HCT116 (cell line): ENCODE measurements around the gene BBS4.
"Not testable (repeated sequence)": the region's sequence is repeated elsewhere in the genome, so short reads cannot be mapped to it uniquely, and the experiment has no call there.

Experiments used
- ELF1 ChIP-seq: IDR thresholded peaks from 2 replicates; pipeline ENCODE4 v1.6.1; 2012; ENCODE audit warnings: low read depth, borderline replicate concordance
- EZH2phosphoT487 ChIP-seq: fragments of 200-600 bp; IDR thresholded peaks from 2 replicates; pipeline ENCODE4 v1.6.1; 2018; ENCODE audit warnings: antibody characterized with exemption, borderline replicate concordance
- POLR2AphosphoS5 ChIP-seq: IDR thresholded peaks from 2 replicates; pipeline ENCODE4 v1.6.1; 2011; ENCODE audit warnings: mild to moderate bottlenecking, low read depth, low read length, moderate library complexity
- YY1 ChIP-seq: IDR thresholded peaks from 2 replicates; pipeline ENCODE4 v1.6.1; 2011; ENCODE audit warnings: low read length, low read depth, moderate library complexity, mild to moderate bottlenecking; ENCODE audit not compliant: insufficient replicate concordance; ENCODE audit errors: extremely low read depth
- TF ChIP-seq, protein P1 (sequence below): IDR thresholded peaks from 2 replicates; pipeline ENCODE4 v1.6.1; 2012; ENCODE audit warnings: low read depth
- TF ChIP-seq, protein P2 (sequence below), 3 experiments: fragments of 200-600 bp in 1 of 3; sonication (generic) in 1 of 3; IDR thresholded peaks in 2 of 3; conservative IDR thresholded peaks in 1 of 3; 2 replicates each; pipeline ENCODE4 v1.5.1; 2012 to 2017; ENCODE audit warnings: low read depth in 2 of 3, low read length in 2 of 3, antibody characterized with exemption in 1 of 3, borderline replicate concordance in 1 of 3, control low read depth in 1 of 3, mild to moderate bottlenecking in 1 of 3, mixed read lengths in 1 of 3, mixed run types in 1 of 3, moderate library complexity in 1 of 3; ENCODE audit not compliant: insufficient read depth in 1 of 3
- TF ChIP-seq, protein P3 (sequence below): IDR thresholded peaks from 2 replicates; pipeline ENCODE4 v1.6.1; 2012

DNA sequence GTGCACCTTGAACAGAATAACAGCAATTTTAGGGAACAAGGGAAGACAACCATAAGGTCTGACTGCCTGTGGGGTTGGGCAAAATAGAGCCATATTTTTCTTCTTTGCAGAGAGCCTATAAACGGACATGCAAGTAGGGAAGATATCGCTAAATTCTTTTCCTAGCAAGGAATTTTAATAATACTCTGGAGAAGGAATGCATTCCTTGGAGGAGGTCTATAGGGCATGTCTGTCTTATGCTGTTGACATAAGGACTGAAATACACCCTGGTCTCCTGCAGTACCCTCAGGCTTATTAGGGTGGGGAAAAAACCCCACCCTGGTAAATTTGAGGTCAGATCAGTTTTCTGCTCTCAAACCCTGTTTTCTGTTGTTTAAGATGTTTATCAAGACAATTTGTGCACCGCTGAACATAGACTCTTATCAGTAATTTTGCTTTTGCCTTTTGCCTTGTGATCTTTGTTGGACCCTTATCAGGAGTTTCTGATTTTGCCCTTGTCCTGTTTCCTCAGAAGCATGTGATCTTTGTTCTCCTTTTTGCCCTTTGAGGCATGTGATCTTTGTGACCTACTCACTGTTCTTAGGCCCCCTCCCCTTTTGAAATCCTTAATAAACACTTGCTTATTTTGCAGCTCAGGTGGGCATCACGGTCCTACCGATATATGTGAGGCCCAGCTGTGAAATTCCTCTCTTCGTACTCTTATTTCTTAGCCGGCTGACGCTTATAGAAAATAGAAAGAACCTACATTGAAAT, 22.7 kb downstream of the BBS4 start:
- TF ChIP-seq, protein P1, sequence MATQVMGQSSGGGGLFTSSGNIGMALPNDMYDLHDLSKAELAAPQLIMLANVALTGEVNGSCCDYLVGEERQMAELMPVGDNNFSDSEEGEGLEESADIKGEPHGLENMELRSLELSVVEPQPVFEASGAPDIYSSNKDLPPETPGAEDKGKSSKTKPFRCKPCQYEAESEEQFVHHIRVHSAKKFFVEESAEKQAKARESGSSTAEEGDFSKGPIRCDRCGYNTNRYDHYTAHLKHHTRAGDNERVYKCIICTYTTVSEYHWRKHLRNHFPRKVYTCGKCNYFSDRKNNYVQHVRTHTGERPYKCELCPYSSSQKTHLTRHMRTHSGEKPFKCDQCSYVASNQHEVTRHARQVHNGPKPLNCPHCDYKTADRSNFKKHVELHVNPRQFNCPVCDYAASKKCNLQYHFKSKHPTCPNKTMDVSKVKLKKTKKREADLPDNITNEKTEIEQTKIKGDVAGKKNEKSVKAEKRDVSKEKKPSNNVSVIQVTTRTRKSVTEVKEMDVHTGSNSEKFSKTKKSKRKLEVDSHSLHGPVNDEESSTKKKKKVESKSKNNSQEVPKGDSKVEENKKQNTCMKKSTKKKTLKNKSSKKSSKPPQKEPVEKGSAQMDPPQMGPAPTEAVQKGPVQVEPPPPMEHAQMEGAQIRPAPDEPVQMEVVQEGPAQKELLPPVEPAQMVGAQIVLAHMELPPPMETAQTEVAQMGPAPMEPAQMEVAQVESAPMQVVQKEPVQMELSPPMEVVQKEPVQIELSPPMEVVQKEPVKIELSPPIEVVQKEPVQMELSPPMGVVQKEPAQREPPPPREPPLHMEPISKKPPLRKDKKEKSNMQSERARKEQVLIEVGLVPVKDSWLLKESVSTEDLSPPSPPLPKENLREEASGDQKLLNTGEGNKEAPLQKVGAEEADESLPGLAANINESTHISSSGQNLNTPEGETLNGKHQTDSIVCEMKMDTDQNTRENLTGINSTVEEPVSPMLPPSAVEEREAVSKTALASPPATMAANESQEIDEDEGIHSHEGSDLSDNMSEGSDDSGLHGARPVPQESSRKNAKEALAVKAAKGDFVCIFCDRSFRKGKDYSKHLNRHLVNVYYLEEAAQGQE, result not testable (repeated sequence)
- TF ChIP-seq, protein P2, sequence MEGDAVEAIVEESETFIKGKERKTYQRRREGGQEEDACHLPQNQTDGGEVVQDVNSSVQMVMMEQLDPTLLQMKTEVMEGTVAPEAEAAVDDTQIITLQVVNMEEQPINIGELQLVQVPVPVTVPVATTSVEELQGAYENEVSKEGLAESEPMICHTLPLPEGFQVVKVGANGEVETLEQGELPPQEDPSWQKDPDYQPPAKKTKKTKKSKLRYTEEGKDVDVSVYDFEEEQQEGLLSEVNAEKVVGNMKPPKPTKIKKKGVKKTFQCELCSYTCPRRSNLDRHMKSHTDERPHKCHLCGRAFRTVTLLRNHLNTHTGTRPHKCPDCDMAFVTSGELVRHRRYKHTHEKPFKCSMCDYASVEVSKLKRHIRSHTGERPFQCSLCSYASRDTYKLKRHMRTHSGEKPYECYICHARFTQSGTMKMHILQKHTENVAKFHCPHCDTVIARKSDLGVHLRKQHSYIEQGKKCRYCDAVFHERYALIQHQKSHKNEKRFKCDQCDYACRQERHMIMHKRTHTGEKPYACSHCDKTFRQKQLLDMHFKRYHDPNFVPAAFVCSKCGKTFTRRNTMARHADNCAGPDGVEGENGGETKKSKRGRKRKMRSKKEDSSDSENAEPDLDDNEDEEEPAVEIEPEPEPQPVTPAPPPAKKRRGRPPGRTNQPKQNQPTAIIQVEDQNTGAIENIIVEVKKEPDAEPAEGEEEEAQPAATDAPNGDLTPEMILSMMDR (IDR thresholded peaks at IDR 0.05 in 2 of 3, conservative IDR thresholded peaks at IDR 0.05 in 1 of 3; ENCODE audit: borderline replicate concordance in 1 of 3, insufficient read depth in 1 of 3, low read depth in 2 of 3, low read length in 2 of 3), result not testable (repeated sequence)
- not testable (repeated sequence) for TF ChIP-seq EZH2phosphoT487, ELF1, YY1, POLR2AphosphoS5
- TF ChIP-seq, protein P3, sequence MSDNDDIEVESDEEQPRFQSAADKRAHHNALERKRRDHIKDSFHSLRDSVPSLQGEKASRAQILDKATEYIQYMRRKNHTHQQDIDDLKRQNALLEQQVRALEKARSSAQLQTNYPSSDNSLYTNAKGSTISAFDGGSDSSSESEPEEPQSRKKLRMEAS, result not testable (repeated sequence)
